Dendritic cell treated with granulocyte-macrophage colony-stimulating factor and Interleukin-4, amounts not matched to agents 40 ng/mL and 50 ng/mL, for 4 days (primary cell): ENCODE measurements around the gene BHMT.

Experiments
- H3K27ac Mint-ChIP-seq: one replicate; pipeline ENCODE4 v1.8.0; 2022; ENCODE audit warnings: mild to moderate bottlenecking, mixed read lengths
- H3K27me3 Mint-ChIP-seq: one replicate; pipeline ENCODE4 v1.8.0; 2022; ENCODE audit warnings: mild to moderate bottlenecking, mixed read lengths
- H3K36me3 Mint-ChIP-seq: one replicate; pipeline ENCODE4 v1.8.0; 2022; ENCODE audit warnings: low read depth, mixed read lengths
- H3K4me1 Mint-ChIP-seq: one replicate; pipeline ENCODE4 v1.8.0; 2022; ENCODE audit warnings: low read depth, mixed read lengths
- H3K4me3 Mint-ChIP-seq: one replicate; pipeline ENCODE4 v1.8.0; 2022; ENCODE audit warnings: mild to moderate bottlenecking, moderate library complexity, mixed read lengths
- H3K9me3 Mint-ChIP-seq: one replicate; pipeline ENCODE4 v1.8.0; 2022; ENCODE audit warnings: mixed read lengths
- intact Hi-C: fragments of 100-400 bp; cut with micrococcal nuclease; formaldehyde crosslinking; loops from one replicate; pipeline ENCODE4 v1.15.0; 2022

BHMT gene

DNA sequence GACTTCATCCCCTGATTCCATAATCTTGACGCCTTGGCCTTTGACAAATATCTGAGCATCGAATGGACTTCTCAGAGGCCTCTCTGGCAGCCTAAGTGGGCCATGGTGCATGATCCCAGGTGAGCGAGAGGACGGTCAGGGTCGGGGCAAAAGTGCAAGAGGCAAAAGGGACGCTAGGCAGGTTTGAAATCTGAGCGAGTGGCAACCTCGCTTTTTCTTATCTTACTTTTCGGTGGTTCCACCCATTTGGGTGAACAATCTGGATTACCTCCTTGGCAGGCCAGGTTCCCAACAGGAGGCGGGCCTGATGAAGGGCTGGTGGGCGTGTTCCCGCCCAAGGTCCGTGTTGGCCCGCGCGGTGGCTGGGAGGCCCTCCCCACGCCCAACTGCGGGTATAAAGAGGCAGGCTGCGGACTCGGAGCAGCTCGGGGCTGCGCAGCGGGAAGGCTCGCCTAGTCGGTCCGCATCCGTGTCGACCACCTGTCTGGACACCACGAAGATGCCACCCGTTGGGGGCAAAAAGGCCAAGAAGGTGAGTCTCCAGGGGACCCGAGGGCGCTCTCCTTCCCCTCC is at the start of gene BHMT:
TSS of gene BHMT (plus strand) at position 423 of the 573 bp plus-strand sequence. CDS start at position 500, 77 bp downstream.
- Mint-ChIP-seq H3K27ac (no peak within 1 kb of the TSS), H3K27me3 (peaks cover 42% of the 10 kb centered on the region), H3K4me1 (peaks cover 27% of the 10 kb centered on the region), H3K36me3 (no peaks in the 10 kb centered on the region), H3K4me3 (no peak within 1 kb of the TSS), H3K9me3 (no peaks in the 10 kb centered on the region)
- intact Hi-C loops, result no loop called here

DNA sequence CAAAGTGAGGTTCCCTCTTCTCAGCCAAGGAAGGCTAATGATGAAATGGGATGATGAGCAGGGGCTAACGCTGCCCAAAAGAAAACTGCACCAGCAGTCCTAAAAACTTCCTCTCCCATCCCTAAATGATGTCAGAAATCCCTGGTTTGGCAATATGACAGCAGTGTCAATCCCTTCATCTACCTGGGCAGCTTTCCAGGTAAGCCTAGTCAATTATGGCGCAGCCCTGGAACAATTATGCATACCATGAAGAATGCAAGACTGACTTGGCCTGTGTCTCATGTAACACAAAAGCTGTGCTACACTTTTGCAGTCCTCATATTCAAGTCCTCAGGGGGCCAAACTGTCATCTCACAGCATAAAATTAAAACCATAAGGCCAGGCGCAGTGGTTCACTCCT is 49.2 kb upstream of the BHMT start:
- Mint-ChIP-seq H3K27ac (no peak overlapping the region), H3K4me1 (no peaks in the 10 kb centered on the region), H3K27me3 (peaks cover 5% of the 10 kb centered on the region), H3K36me3 (no peaks in the 10 kb centered on the region), H3K4me3 (no peak overlapping the region), H3K9me3 (no peaks in the 10 kb centered on the region)
- intact Hi-C loops, result no loop called here

DNA sequence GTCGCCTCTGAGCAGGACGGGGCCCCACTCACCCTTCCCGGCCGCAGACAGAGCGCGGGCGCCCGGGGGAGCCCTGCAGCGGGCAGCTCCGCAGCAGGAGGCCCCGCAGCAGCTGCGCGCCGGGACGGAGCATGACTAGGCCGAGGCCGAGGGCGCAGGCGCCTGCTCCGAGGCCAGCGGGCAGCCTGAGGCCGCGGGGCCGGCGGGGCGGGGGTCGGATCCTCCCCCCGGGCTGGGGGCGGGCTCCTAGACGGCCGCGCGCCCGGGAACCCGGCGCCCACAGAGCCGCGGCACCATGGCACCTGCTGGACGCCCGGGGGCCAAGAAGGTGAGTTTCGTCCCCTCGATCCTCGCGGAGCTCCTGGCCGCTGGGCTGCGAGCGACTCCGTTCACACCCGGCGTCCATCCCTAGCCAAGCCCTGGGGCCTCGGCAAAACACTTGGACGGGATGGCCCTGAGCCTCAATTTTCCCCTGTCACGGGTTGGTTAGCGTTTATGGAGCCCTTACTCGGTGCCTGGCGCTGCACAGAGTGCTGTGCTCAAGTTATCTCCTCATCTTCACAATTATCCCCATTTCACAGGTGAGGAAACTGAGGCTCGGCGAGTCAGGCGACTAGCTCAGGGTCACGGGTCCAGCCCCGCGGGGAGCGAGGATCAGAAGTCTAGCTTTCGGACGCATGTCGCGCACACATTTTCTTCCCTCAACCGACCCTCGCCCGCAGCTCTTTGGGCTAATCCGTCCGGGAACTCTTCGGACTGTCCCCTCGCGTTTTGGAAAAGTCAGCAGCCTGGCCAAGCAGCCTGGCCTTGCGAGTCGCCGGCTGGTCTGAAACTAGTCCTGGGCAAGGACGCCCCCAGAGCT is 41.9 kb upstream of the BHMT start, which contains the start of the genes BHMT2 and DMGDH:
TSS of gene BHMT2 (plus strand) at position 280 of the 862 bp plus-strand sequence. CDS start at position 296, 16 bp downstream.
TSS of gene DMGDH (minus strand) at position 187 of the 862 bp plus-strand sequence. CDS start at position 133, 54 bp downstream.
- Mint-ChIP-seq H3K4me3 (no peak within 1 kb of the TSS), H3K9me3 (no peaks in the 10 kb centered on the region), H3K27me3 (peaks cover 29% of the 10 kb centered on the region), H3K4me1 (no peaks in the 10 kb centered on the region), H3K36me3 (no peaks in the 10 kb centered on the region), H3K27ac (no peak within 1 kb of the TSS)
- intact Hi-C loops, result no loop called here

DNA sequence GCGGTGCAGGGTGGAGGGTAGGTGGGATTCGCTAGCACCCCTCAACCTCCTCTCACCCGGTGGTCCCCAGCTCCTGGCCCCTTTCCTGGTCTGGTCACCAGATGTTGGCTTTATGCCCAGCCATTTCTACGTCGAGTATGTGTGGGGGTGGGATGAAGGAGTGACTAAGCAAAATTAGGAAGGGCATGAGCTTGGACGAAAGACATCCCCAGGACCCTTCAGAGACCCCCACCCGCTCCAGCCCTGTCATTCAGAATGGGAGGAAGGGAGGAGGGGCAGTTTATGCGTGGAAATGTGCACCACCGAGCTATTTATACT is 41.3 kb upstream of the BHMT start:
- Mint-ChIP-seq H3K27ac (no peak overlapping the region), H3K9me3 (no peaks in the 10 kb centered on the region), H3K27me3 (peaks cover 26% of the 10 kb centered on the region), H3K4me3 (no peak overlapping the region), H3K4me1 (no peaks in the 10 kb centered on the region), H3K36me3 (no peaks in the 10 kb centered on the region)
- intact Hi-C loops, result no loop called here

DNA sequence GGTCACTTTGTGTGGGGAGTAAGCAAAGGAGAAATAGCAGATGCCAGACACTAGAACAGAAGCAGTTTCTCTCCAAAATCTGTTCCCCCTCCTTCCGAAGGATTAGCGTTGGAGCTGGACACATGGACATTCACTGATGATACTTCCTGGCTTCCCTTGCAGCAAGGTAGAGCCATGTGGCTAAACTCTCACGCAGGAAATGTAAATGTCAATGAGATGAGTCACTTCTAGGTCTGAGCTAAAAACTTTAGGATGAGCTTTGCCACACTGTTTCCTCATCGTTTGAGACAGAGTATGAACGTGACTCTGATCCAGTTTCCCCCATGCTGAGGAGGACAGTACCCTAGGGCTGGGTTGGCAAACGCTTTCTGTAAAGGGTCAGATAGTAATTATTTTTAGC is 37.0 kb upstream of the BHMT start:
- no peaks in the 10 kb centered on the region for H3K4me1 Mint-ChIP-seq
- no peaks in the 10 kb centered on the region for H3K36me3 Mint-ChIP-seq
- H3K9me3 Mint-ChIP-seq, result no peaks in the 10 kb centered on the region
- intact Hi-C loops, result no loop called here
- no peak overlapping the region for H3K27ac Mint-ChIP-seq
- peaks cover 14% of the 10 kb centered on the region for H3K27me3 Mint-ChIP-seq
- no peak overlapping the region for H3K4me3 Mint-ChIP-seq

DNA sequence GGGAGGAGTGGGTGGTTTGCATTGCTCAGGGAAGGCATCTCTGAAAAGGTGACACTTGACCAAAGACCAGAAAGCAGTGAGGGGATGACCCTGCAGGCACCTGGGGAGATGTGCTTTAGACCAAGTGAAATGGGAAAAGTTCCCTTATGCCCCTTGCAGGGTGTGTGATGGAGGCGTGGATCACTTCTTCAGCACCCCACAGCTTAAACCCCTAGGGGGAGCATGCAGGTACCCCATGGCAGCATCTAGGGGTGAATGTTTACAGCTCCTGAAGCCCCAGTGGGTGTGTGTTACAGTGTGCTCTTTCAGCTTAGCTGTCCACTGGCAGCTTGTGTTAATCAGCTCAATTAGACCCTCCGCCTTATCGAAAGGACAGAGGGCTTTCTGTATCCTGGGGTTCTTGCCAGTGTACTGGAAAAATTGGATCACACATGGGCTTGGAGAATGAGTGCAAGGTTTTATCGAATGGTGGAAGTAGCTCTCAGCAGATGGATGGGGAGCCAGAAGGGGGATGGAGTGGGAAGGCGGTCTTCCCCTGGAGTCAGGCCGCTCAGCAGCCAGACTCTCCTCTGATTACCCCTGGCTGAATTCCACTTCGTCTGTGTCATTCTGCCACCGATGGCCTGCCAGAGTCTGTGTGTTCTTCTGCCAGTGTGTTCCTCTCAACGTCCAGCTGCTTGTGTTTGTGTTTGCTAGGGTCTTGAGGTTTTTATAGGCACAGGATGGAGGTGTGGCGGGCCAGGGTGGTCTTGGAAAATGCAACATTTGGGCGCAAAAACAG is 35.8 kb upstream of the BHMT start:
- Mint-ChIP-seq H3K27me3 (peaks cover 6% of the 10 kb centered on the region), H3K9me3 (no peaks in the 10 kb centered on the region), H3K36me3 (no peaks in the 10 kb centered on the region), H3K4me1 (no peaks in the 10 kb centered on the region), H3K27ac (no peak overlapping the region), H3K4me3 (no peak overlapping the region)
- intact Hi-C loops, result no loop called here

DNA sequence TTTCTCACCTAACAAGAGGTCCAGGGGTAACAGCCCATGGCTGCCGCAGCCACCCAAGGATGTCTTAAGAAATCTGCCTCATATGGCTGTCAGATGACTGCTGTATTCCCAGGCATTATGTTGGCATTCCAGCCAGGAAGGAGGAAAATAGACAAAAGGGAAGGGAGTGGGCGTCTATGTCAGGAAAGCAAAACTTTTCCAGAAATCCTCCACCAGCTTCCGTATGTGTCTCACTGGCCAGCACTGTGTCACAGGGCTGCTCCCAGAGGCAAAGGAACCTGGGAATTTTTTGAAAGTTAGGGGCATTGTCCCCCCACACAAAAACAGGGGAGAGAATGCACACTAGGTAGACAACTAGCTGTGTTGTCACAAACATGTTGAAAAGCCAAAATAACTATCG is 34.8 kb upstream of the BHMT start:
- Mint-ChIP-seq H3K4me1 (no peaks in the 10 kb centered on the region), H3K27ac (no peak overlapping the region), H3K27me3 (peaks cover 3% of the 10 kb centered on the region), H3K4me3 (no peak overlapping the region), H3K9me3 (no peaks in the 10 kb centered on the region), H3K36me3 (no peaks in the 10 kb centered on the region)
- intact Hi-C loops, result no loop called here

DNA sequence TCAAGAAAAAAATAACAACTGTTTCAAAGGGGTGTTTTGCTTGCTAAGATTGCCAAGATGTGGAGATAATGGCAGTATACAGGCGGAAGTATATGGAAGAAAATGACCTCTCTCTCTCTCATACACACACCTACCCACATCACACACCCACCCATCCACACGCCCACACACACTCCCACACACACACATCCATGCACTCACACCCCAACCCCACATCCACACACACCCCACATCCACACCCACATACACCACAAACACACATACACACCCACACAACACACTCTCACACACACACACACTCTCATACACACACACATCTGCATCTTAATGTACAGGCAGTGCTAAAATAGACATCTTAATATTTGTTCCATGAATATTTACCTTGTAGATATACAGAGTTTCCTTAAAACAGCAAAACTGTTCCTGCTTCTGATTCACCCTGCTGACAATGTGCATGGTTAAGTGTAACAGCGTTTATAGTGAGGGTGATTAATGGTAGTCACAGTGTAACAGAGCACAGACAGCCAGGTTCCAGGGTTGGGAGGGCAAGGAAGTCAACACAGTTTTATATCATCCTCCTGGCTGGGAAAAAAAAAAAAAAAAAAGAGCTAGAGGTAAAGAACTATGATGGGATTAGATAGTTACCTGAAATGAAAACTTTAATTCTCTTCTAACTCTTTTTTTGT is 33.8 kb upstream of the BHMT start:
- Mint-ChIP-seq H3K4me1 (no peaks in the 10 kb centered on the region), H3K4me3 (no peak overlapping the region), H3K27ac (no peak overlapping the region), H3K9me3 (no peaks in the 10 kb centered on the region), H3K36me3 (no peaks in the 10 kb centered on the region), H3K27me3 (no peaks in the 10 kb centered on the region)
- intact Hi-C loops, result no loop called here

DNA sequence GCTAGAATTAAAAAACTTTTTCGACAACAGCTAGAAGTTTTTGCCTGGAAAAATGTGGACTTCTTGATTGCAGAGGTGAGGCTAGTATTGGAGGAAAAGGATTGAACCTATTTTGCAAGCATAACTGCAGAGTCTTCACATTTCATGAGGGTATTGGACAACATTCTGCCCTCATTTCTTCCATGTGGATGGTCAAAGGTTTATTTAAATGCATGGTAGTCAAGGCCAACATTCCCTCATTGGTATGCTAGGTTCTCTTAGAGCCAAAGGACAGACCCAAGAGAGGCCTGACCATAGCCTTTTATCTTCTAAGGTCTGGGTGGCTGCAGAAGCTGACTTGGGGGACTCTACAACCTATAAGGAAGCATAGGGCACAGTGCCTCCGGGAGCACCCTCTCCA is 30.8 kb upstream of the BHMT start:
- no peaks in the 10 kb centered on the region for H3K4me1 Mint-ChIP-seq
- H3K36me3 Mint-ChIP-seq, result no peaks in the 10 kb centered on the region
- intact Hi-C loops, result no loop called here
- H3K4me3 Mint-ChIP-seq, result no peak overlapping the region
- H3K27me3 Mint-ChIP-seq, result peaks cover 2% of the 10 kb centered on the region
- no peaks in the 10 kb centered on the region for H3K9me3 Mint-ChIP-seq
- no peak overlapping the region for H3K27ac Mint-ChIP-seq

DNA sequence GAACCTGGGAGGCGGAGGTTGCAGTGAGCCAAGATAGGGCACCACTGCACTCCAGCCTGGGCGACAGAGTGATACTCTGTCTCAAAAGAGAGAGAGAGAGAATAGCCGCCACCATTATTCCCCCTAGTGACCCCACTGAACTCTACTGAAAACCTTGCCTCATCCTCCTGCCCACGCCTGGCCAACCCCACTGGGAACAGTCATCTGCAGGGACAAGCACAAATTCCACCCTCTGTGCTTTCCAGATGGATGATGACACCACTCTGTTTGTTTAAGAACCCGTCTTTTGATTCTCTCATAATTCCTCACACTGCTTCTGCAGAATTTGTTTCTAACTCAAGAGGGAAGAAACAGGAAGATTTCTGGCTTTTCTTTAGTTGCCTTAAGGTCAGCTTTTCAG is 29.8 kb upstream of the BHMT start:
- Mint-ChIP-seq H3K4me3 (no peak overlapping the region), H3K4me1 (no peaks in the 10 kb centered on the region), H3K36me3 (no peaks in the 10 kb centered on the region), H3K27ac (no peak overlapping the region), H3K9me3 (no peaks in the 10 kb centered on the region), H3K27me3 (peaks cover 2% of the 10 kb centered on the region)
- intact Hi-C loops, result no loop called here

DNA sequence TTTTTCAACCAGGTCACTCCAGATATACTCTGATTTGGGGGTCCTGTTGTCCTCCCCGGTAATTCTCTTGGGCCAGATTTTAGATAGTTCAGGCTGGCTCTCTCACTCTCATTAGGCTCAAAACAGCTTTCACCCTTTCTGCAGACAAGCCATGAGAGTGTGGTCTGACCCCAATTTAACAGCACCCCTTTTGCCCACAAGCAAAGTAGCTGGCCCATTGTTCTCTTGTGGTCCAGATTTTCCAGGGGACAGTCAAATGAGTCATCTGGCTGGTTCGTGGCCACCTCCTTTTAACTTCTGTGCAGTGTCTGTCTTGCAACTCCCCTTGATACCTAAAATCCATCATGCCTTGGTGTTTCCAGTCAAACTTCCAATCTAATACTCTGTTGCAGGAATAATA is 25.5 kb upstream of the BHMT start:
- no peaks in the 10 kb centered on the region for H3K9me3 Mint-ChIP-seq
- no peak overlapping the region for H3K27ac Mint-ChIP-seq
- no peaks in the 10 kb centered on the region for H3K4me1 Mint-ChIP-seq
- intact Hi-C loops, result no loop called here
- peaks cover 2% of the 10 kb centered on the region for H3K27me3 Mint-ChIP-seq
- no peaks in the 10 kb centered on the region for H3K36me3 Mint-ChIP-seq
- H3K4me3 Mint-ChIP-seq, result no peak overlapping the region

- Mint-ChIP-seq H3K27me3 (peaks cover 2% of the 10 kb centered on the region), H3K9me3 (no peaks in the 10 kb centered on the region), H3K4me3 (no peak overlapping the region), H3K27ac (no peak overlapping the region), H3K4me1 (no peaks in the 10 kb centered on the region), H3K36me3 (no peaks in the 10 kb centered on the region)
- intact Hi-C loops, result no loop called here
These were observed 23.1 kb upstream of the BHMT start for GRCh38 chr5:79088507-79088906.

GRCh38 chr5:79091064-79091463 is 20.5 kb upstream of the BHMT start:
- Mint-ChIP-seq H3K27me3 (no peaks in the 10 kb centered on the region), H3K4me1 (no peaks in the 10 kb centered on the region), H3K4me3 (no peak overlapping the region), H3K27ac (no peak overlapping the region), H3K9me3 (no peaks in the 10 kb centered on the region), H3K36me3 (no peaks in the 10 kb centered on the region)
- intact Hi-C loops, result no loop called here

DNA sequence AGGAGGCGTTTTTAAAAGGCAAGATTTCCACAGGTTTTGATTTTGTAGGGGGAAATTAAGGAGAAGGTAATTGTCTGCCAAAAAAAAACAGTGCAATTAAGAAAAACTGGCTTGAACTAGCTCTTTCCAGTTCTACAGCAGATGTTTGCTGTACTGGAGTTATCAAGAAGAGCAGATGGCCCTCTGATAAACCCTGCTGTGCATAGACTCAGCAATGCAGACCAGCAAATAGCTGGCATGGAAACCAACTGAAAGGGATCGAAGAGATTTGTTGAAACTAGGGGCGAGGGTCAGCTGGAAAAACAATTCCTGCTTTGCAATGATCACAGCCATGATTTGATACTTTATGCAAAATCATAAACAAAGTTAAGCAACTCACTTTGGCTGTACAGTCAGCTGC is 17.8 kb upstream of the BHMT start:
- no peaks in the 10 kb centered on the region for H3K4me1 Mint-ChIP-seq
- no peaks in the 10 kb centered on the region for H3K36me3 Mint-ChIP-seq
- no peaks in the 10 kb centered on the region for H3K27me3 Mint-ChIP-seq
- no peaks in the 10 kb centered on the region for H3K9me3 Mint-ChIP-seq
- H3K27ac Mint-ChIP-seq, result no peak overlapping the region
- H3K4me3 Mint-ChIP-seq, result no peak overlapping the region
- intact Hi-C loops, result no loop called here
